ENCODE results near the gene DUSP8.

- TF ChIP-seq OSR1 (CRISPR knock-in tag; IDR thresholded peaks at IDR 0.05) (no peak), CSRNP3 (CRISPR knock-in tag; IDR thresholded peaks at IDR 0.05) (no peak), ESRRG (CRISPR knock-in tag; IDR thresholded peaks at IDR 0.05) (no peak), ZC3H10 (CRISPR knock-in tag; IDR thresholded peaks at IDR 0.05) (no peak), ARNTL (CRISPR knock-in tag; IDR thresholded peaks at IDR 0.05; ENCODE audit: borderline replicate concordance, low read depth) (no peak), POU6F1 (CRISPR knock-in tag; IDR thresholded peaks at IDR 0.05; ENCODE audit: borderline replicate concordance, low read depth) (no peak), ZFP30 (CRISPR knock-in tag; IDR thresholded peaks at IDR 0.05) (no peak), ZFP3 (CRISPR knock-in tag; IDR thresholded peaks at IDR 0.05) (no peak), RARB (CRISPR knock-in tag; IDR thresholded peaks at IDR 0.05) (no peak), ZNF70 (CRISPR knock-in tag; IDR thresholded peaks at IDR 0.05) (no peak), PATZ1 (CRISPR knock-in tag; IDR thresholded peaks at IDR 0.05; ENCODE audit: borderline replicate concordance) (no peak), CREB5 (CRISPR knock-in tag; IDR thresholded peaks at IDR 0.05; ENCODE audit: low read depth) (no peak), ISL1 (CRISPR knock-in tag; IDR thresholded peaks at IDR 0.05) (no peak)
Observed at GRCh38 chr11:1522081-1522424, 50.0 kb downstream of the DUSP8 start.

All from SK-N-SH treated with all-trans-retinoic acid at 6 μM for 48 hours (cell line).